Esophagus muscularis mucosa (tissue), 4 donors: ENCODE measurements around the gene TNNC2.
A peak's percentile ranks its signal among the peaks of the same experiment; 100 is the strongest.

Experiments
- CTCF ChIP-seq, 3 experiments: fragments of 200-600 bp in 2 of 3; fragments of 450-650 bp in 1 of 3; sonication (generic) in 2 of 3; IDR thresholded peaks; one replicate each; pipeline ENCODE4 v1.5.1; 2017 to 2019; ENCODE audit warnings: antibody characterized with exemption in 3 of 3, mild to moderate bottlenecking in 2 of 3, moderate library complexity in 1 of 3
- EP300 ChIP-seq: sonication (generic); formaldehyde crosslinking; IDR thresholded peaks from one replicate; pipeline ENCODE4 v1.6.1; 2017; ENCODE audit warnings: antibody characterized with exemption
- POLR2A ChIP-seq: fragments of 450-650 bp; IDR thresholded peaks from one replicate; pipeline ENCODE4 v1.6.1; 2017; ENCODE audit warnings: antibody characterized with exemption, moderate library complexity, mild to moderate bottlenecking, low read depth
- POLR2AphosphoS5 ChIP-seq, 2 donors: sonication (generic); formaldehyde crosslinking; IDR thresholded peaks; one replicate each; pipeline ENCODE4 v1.6.1; 2017; ENCODE audit warnings: antibody characterized with exemption in 2 of 2

GRCh38 chr20:45781391-45781931, 45.7 kb downstream of the TNNC2 start:
- TF ChIP-seq CTCF (IDR thresholded peaks at IDR 0.05) (no peak), POLR2AphosphoS5 (IDR thresholded peaks at IDR 0.05) (peak in 1 of 2 donors; percentile 28), EP300 (no peak), POLR2A (no peak)
